ENCODE results near the gene ANKUB1.

ANKUB1 gene

GRCh38 chr3:149753717-149754116 lies 38.6 kb downstream of the ANKUB1 start:
- DNase-seq: no peak

- DNase-seq: no peak
Observed at GRCh38 chr3:149752788-149753136, 39.6 kb downstream of the ANKUB1 start.

DNA sequence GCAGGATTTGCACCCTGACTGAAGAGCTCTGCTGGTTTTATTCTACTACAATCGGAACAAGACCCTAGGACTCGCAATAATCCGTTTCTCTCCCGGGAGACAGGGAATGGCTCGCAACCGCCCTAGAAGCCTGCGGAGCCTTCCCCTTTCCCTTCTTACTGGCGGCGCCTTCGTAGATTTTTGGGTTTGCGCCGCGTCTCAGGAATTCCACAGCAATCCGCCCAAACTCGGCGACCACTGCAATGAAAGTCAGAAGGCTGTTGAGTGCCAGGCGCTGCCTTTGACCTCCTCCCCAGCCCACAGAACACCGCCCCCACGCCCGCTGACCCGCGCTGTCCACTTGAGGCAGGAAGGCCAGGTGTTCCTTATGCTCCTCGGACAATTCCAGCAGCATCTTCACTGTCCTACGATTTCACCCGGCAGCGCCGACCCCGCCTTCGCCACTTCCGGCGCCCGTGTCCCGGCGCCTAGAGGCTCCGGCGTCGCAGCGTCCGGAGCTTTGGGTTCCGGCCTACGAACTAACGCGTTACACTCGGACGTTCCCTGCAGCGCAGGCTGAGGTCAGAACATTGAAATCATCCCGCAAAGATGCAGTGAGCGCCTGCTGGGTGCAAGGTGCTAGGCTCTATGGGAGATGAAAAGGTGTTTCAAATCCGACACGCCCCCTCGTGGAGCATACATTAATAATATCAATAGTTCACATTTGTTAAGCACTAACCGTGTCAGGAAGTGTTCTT lies 40.1 kb downstream of the ANKUB1 start, which contains the start of gene COMMD2:
Gene COMMD2, minus strand, starts transcription at position 439 of the 737 bp plus-strand sequence. Its CDS starts 45 bp downstream, at position 394.
- peak; percentile 81 for DNase-seq

GRCh38 chr3:149751551-149751950 lies 40.8 kb downstream of the ANKUB1 start:
- DNase-seq: no peak

- no peak for DNase-seq
Observed at GRCh38 chr3:149744606-149745005, 47.7 kb downstream of the ANKUB1 start.

GRCh38 chr3:149744151-149744550 lies 48.2 kb downstream of the ANKUB1 start:
- no peak for DNase-seq

GRCh38 chr3:149739396-149739795 lies 53.0 kb downstream of the ANKUB1 start:
- no peak for DNase-seq

- DNase-seq: no peak
Observed at GRCh38 chr3:149738876-149739275, 53.5 kb downstream of the ANKUB1 start.

DNA sequence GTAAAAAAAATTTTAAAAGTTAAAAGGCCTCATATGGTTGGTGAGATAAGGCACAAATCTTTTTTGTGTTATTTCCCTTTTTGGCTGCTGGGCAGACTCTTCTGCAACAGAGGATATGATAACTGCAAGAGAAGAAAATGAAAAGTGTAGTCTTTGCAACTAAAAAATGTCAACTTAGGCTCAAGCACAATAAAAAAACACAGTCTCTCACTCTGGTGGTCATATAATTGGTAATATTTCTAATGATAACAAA lies 55.5 kb downstream of the ANKUB1 start:
- DNase-seq: no peak

GRCh38 chr3:149736175-149736952 lies 56.0 kb downstream of the ANKUB1 start:
- no peak for DNase-seq

DNA sequence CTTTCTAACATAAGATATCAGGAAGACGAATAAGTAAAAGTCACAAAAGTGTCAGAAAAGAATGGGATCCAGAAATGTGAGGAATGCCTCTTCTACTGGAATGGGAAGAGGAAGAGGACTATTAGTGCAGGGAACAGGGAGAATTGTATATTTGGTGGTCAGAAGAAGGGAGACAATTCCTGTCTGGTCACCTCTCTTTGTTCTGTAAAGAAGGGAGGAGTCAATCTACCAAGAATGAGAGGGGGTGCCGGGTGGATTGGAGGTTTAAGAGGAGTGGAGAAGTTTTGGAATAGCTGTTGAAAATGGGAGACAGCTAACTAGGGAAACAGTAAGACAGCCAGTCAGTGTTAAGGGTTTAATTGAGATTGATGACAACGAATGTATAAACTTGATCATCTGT lies 60.1 kb downstream of the ANKUB1 start:
- DNase-seq: no peak

DNA sequence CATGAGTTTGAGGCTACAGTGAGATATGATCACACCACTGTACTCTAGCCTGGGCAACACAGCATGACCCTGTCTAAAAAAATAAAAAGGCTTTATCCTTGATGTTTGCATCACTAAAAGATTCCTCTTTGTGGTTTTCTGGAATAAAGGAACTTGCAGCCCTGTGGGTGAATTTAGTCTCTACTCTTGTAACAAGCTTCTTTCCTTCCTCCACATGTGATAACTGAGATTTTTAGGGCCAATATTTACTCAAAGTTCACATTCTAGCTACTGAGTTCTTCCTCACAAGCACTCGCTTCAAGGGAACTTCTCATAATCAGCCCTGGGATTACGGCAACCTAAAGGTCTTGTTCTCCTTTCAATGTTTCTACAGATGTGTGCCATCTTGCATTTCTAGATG lies 64.7 kb downstream of the ANKUB1 start:
- DNase-seq: no peak

- DNase-seq: no peak
Observed at GRCh38 chr3:149726716-149727407, 65.5 kb downstream of the ANKUB1 start.

GRCh38 chr3:149723781-149724180 lies 68.6 kb downstream of the ANKUB1 start:
- DNase-seq: no peak

GRCh38 chr3:149720918-149721317 lies 71.4 kb downstream of the ANKUB1 start:
- no peak for DNase-seq

GRCh38 chr3:149717391-149718056 lies 74.8 kb downstream of the ANKUB1 start:
- peak; percentile 49 for DNase-seq

DNA sequence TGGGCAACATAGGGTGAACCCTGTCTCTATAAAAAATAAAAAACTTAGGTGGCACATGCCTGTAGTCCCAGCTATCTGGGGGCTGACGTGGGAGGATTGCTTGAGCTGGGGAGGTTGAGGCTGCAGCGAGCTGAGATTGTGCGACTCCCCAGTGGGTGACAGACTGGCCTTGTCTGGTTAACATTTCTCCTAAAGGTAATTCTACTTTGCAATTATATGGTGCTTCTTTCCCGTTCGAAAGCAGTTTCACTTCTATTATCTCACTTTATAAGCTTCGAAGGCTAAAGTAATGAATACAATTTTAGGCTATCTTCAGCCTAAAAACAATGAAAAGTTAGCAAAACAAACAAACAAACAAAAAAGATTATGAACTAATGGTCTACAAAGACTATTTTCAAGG lies 75.4 kb downstream of the ANKUB1 start:
- no peak for DNase-seq

DNA sequence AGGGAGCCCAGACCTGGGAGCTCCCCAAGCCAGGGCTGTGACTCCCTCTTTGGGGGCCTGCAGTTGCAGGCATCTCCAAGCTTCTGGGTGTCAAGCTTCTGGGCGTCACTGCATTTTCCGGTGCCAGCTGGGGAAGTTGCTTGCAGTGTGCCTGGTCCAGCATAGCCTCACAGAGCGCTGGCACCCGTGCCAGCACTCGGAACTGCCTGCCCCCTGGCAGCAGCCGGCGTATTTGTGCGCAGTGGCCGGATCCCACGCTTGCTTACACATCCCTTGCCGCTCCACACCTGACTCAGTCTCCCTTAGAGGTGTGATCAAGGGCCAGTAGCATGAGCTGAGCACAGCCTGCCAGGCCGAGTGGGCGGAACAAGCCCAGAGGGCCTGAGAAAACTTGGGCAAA lies 77.1 kb downstream of the ANKUB1 start:
- DNase-seq: no peak

GRCh38 chr3:149713730-149714654 lies 78.4 kb downstream of the ANKUB1 start:
- DNase-seq: no peak
